Fibroblast of lung (primary cell): Measurements from ENCODE around the gene SYNDIG1. TPM values are rescaled to one million over a fixed set of nuclear protein-coding genes. Genes with fewer than 3 reads are reported as not detected.

Source experiments
- DNase-seq, 2 donors: peaks; one replicate each; pipeline versions ENCODE4 v3.0.0 to v3.0.0-alpha.2; 2010; ENCODE audit warnings: low read depth in 2 of 2
- H2AFZ ChIP-seq: 2 replicates; pipeline ENCODE4 v1.5.1; 2012; ENCODE audit warnings: low read length, control low read depth, inconsistent platforms
- H3K27ac ChIP-seq: 2 replicates; pipeline ENCODE4 v1.5.1; 2011; ENCODE audit warnings: low read length, control low read depth; ENCODE audit not compliant: insufficient read depth
- H3K27me3 ChIP-seq: 2 replicates; pipeline ENCODE4 v1.5.1; 2011; ENCODE audit warnings: mild to moderate bottlenecking, low read length; ENCODE audit not compliant: control insufficient read depth, insufficient read depth
- H3K36me3 ChIP-seq: 2 replicates; pipeline ENCODE4 v1.5.1; 2011; ENCODE audit warnings: low read length; ENCODE audit not compliant: control insufficient read depth, insufficient read depth
- H3K4me1 ChIP-seq: 2 replicates; pipeline ENCODE4 v1.5.1; 2011; ENCODE audit warnings: low read length; ENCODE audit not compliant: control insufficient read depth, insufficient read depth; ENCODE audit errors: extremely low read depth
- H3K4me2 ChIP-seq: 2 replicates; pipeline ENCODE4 v1.5.1; 2011; ENCODE audit warnings: low read length, control low read depth; ENCODE audit not compliant: insufficient read depth; ENCODE audit errors: extremely low read depth
- H3K4me3 ChIP-seq, 4 experiments: fragments of 200-600 bp in 1 of 4; sonication (generic) in 1 of 4; replicated peaks in 1 of 4; 2 replicates each; pipeline ENCODE4 v1.5.1; 2011 to 2016; ENCODE audit warnings: low read length in 4 of 4, low read depth in 3 of 4, mild to moderate bottlenecking in 3 of 4, control low read depth in 2 of 4, inconsistent platforms in 1 of 4, mixed read lengths in 1 of 4; ENCODE audit not compliant: insufficient read depth in 1 of 4; ENCODE audit errors: control extremely low read depth in 1 of 4
- H3K79me2 ChIP-seq: 2 replicates; pipeline ENCODE4 v1.5.1; 2012; ENCODE audit warnings: mild to moderate bottlenecking, low read length, inconsistent platforms; ENCODE audit not compliant: control insufficient read depth, insufficient read depth
- H3K9ac ChIP-seq: 2 replicates; pipeline ENCODE4 v1.5.1; 2011; ENCODE audit warnings: mild to moderate bottlenecking, low read length, control low read depth; ENCODE audit not compliant: insufficient read depth
- H3K9me3 ChIP-seq: 2 replicates; pipeline ENCODE4 v1.5.1; 2012; ENCODE audit warnings: low read depth, low read length; ENCODE audit not compliant: control insufficient read depth, insufficient read depth
- H4K20me1 ChIP-seq: 2 replicates; pipeline ENCODE4 v1.5.1; 2011; ENCODE audit warnings: low read length; ENCODE audit not compliant: control insufficient read depth, insufficient read depth; ENCODE audit errors: extremely low read depth
- EZH2 ChIP-seq: IDR thresholded peaks from 2 replicates; pipeline ENCODE4 v1.5.1; 2012; ENCODE audit warnings: low read length, control low read depth, mild to moderate bottlenecking; ENCODE audit errors: missing control alignments
- polyA plus RNA-seq, 2 donors: library from polyadenylated mRNA; depleted of rRNA in 1 of 2; stranded (reverse) in 1 of 2; unstranded in 1 of 2; fragments of >200 nt; gene quantifications; 2 replicates each; pipeline ENCODE4 v1.2.1, GENCODE V29; 2011 to 2012; ENCODE audit warnings: missing spikeins in 1 of 2
- total RNA-seq: library from RNA; depleted of rRNA; stranded (reverse); fragments of >200 nt; gene quantifications from 2 replicates; pipeline ENCODE4 v1.2.1, GENCODE V29; 2014
- TF ChIP-seq, protein P1 (sequence below), 2 donors: IDR thresholded peaks in 1 of 2; conservative IDR thresholded peaks in 1 of 2; 1 replicate in 1 of 2; 2 replicates in 1 of 2; pipeline ENCODE4 v1.5.1; 2011 to 2012; ENCODE audit warnings: low read length in 2 of 2, control low read depth in 1 of 2, inconsistent platforms in 1 of 2, low read depth in 1 of 2, mild to moderate bottlenecking in 1 of 2

SYNDIG1 gene
- total and polyA plus RNA-seq, 2 donors (not counting 1 experiment from before 2014, with no cell fraction given) = 0.02 to 0.17 TPM

GRCh38 chr20:24651171-24651975, 181.9 kb downstream of the SYNDIG1 start:
- Histone ChIP-seq H3K4me3 (no peak overlapping the region), H4K20me1 (no peaks in the 10 kb centered on the region), H3K27me3 (no peaks in the 10 kb centered on the region), H3K9me3 (no peaks in the 10 kb centered on the region), H3K27ac (peak overlapping the region; percentile 53), H3K4me1 (peaks cover 23% of the 10 kb centered on the region), H3K79me2 (no peaks in the 10 kb centered on the region), H3K9ac (no peak overlapping the region), H3K4me2 (peak overlapping the region; percentile 60), H3K36me3 (no peaks in the 10 kb centered on the region), H2AFZ (no peak overlapping the region)
- TF ChIP-seq EZH2 = no peak
- DNase-seq = peak; percentile 89 to 94

- Histone ChIP-seq H3K4me2 (no peak overlapping the region), H2AFZ (no peak overlapping the region)
Observed at GRCh38 chr20:24651976-24652345, 182.5 kb downstream of the SYNDIG1 start.

GRCh38 chr20:24653306-24653705, 183.9 kb downstream of the SYNDIG1 start:
- Histone ChIP-seq H3K27me3 (no peaks in the 10 kb centered on the region), H3K27ac (no peak overlapping the region), H3K79me2 (no peaks in the 10 kb centered on the region), H3K4me1 (peaks cover 23% of the 10 kb centered on the region), H3K36me3 (no peaks in the 10 kb centered on the region), H3K4me3 (no peak overlapping the region), H3K4me2 (no peak overlapping the region), H4K20me1 (no peaks in the 10 kb centered on the region), H3K9me3 (no peaks in the 10 kb centered on the region), H2AFZ (no peak overlapping the region), H3K9ac (no peak overlapping the region)
- no peak for TF ChIP-seq EZH2
- TF ChIP-seq, protein P1, sequence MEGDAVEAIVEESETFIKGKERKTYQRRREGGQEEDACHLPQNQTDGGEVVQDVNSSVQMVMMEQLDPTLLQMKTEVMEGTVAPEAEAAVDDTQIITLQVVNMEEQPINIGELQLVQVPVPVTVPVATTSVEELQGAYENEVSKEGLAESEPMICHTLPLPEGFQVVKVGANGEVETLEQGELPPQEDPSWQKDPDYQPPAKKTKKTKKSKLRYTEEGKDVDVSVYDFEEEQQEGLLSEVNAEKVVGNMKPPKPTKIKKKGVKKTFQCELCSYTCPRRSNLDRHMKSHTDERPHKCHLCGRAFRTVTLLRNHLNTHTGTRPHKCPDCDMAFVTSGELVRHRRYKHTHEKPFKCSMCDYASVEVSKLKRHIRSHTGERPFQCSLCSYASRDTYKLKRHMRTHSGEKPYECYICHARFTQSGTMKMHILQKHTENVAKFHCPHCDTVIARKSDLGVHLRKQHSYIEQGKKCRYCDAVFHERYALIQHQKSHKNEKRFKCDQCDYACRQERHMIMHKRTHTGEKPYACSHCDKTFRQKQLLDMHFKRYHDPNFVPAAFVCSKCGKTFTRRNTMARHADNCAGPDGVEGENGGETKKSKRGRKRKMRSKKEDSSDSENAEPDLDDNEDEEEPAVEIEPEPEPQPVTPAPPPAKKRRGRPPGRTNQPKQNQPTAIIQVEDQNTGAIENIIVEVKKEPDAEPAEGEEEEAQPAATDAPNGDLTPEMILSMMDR (conservative IDR thresholded peaks at IDR 0.05 in 1 of 2, IDR thresholded peaks at IDR 0.05 in 1 of 2; ENCODE audit: low read depth in 1 of 2, low read length in 2 of 2) = no peak
- peak in 1 of 2 donors; percentile 33 for DNase-seq

More at GRCh38 chr20:24651976-24652345, 182.5 kb downstream of the SYNDIG1 start:
- Histone ChIP-seq H3K9ac (no peak overlapping the region), H3K36me3 (no peaks in the 10 kb centered on the region), H3K27ac (peak overlapping the region; percentile 53), H3K79me2 (no peaks in the 10 kb centered on the region), H3K4me3 (no peak overlapping the region), H4K20me1 (no peaks in the 10 kb centered on the region), H3K4me1 (peaks cover 23% of the 10 kb centered on the region), H3K9me3 (no peaks in the 10 kb centered on the region), H3K27me3 (no peaks in the 10 kb centered on the region)
- no peak for TF ChIP-seq EZH2
- TF ChIP-seq, protein P1 (conservative IDR thresholded peaks at IDR 0.05 in 1 of 2, IDR thresholded peaks at IDR 0.05 in 1 of 2; ENCODE audit: low read depth in 1 of 2, low read length in 2 of 2) = no peak
- no peak for DNase-seq
